GM20431 (cell line): ENCODE results near the gene ERICH6.

ENCODE experiments used
- in situ Hi-C: fragments of 300-500 bp; cut with MseI, MboI; formaldehyde crosslinking; loops from one replicate; pipeline ENCODE4 v1.15.0; 2020; ENCODE audit warnings: low sequenced_read_pairs; ENCODE audit not compliant: unreplicated experiment

The ERICH6 gene

DNA sequence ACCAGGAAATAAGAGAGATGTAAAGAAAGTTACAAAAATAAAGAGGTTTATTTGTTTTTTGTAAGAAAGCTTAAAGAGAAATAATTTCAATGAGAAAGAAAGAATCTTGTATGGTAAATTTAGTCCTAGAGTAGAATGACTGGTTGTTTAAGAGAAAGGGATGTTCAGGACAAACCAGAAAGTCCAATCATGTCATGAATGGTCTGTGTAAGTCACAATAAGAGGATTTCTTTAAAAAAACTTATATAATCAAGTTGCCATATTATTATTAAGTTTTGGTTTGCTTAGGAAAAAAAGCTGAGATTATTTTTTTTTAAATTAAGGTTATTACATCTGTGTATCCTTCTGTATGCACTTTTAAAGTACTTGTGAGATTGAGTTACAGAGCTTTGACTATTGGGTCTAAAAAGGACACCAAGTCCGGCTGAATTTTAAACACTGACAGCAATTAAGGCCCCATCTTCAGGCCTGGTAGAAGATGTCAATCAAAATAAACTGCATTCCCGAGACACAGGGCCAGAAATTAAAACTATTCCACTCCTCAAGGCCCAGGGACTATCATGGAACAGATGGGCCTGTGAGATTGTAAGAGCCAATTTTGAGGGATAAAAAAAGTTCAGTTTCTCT is 12.2 kb downstream of the ERICH6 start:
- in situ Hi-C loops, result no loop called here

DNA sequence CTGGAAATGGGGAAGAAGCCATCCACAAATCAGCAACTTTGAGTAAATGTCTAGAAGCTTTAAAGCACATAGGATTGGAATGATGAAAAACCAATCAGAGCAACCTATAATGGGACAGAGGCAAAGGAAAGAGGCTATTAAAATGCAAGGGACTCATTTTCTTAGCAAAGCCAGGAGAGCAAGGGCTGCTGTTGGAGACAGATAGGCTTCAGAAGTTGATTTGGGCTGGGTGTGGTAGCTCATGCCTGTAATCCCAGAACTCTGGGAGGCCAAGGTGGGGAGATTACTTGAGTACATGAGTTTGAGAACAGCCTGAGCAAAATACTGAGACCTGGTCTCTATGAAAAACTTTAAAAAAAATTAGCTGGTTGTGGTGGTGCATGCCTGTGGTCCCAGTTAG is 16.1 kb downstream of the ERICH6 start:
- in situ Hi-C loops, result no loop called here

DNA sequence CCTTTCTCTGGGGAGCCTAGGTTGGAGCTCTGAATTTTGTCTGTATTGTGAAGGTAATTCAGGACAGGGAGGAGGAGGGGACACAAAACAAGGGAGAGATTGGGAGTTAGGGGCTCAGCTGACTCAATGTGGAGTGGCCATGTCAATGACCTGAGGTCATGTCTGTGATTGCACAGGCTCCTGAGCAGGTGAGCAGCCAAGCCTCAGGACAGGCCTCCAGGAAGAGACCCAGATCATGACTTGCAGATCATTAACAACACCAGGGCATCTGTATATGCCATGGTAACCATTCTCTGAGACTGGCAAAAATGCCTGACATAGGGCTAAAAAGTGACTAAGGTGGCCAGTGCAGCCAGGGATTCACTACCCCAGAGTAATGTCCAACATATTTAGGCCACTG is 20.9 kb downstream of the ERICH6 start:
- in situ Hi-C loops, result no loop called here

DNA sequence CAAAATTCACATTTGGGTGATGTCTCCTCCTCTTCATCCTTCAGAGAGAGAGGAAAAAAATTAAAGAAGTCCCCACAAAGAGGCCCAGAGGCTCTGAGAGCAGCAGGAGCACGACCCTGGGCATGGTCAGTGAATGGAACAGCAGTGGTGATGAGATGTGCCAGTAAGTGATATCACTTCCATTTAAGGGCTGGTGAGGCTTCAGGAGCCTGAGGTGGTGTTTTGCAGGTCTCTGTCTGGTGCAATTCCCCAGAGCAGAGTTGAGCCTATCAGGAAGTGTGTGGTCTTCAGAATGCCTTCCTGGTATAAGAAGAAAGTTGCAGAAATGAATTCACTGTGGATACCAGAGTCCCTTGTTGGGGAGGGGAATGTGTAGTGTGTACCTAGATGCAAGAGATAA is 21.4 kb downstream of the ERICH6 start:
- in situ Hi-C loops, result no loop called here

DNA sequence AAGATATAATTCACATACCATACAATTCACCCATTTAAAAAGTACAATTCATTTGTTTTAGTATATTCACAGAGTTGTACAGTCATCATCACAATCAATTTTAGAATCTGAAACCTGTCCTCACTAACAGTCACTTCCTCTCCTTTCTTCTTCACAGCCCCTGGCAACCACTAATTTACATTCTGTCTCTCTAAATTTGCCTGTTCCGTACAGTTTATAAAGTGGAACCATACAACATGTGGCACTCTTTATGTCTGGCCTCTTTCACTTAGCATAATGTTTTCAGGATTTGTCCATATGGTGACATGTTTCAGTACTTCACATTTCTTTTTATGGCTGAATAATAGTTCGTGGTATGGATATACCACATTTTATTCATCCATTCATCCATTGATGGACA is 22.7 kb downstream of the ERICH6 start:
- in situ Hi-C loops, result no loop called here

DNA sequence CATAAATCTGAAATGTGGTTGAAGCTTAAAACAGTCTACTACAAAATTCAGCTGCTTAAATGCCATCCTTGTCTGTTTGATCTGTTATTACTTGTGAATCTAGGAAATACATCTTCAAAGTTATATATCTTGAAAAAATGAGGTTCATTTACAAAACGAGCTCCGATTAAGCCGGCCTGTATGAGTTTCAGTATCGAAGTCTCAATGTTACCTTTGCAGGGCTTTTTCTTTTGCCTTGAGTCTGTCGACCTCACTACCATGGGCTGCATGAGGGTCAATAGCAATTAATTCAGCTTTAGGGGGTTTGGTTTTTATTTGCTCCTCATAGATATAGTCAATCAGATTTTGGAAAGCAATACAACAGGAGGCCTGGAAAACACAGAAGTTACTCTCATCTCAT is 23.2 kb downstream of the ERICH6 start:
- in situ Hi-C loops, result no loop called here

DNA sequence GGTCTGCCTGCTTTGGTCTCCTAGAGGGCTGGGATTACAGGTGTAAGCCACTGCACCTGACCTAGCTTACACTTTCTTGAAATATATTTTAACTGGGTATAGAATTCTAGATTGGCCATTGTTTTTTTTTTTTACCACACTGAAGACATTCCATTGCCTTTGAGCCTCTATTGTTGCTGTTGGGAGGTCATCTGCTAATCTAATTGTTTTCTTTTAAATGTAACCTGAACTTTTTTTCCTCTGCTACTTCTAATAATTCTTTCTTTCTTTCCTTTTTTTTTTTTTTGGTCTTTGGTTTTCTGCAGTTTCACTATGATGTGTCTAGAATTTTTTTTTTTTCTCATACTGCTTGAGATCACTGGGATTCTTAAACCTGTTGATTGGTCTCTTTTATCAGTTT is 28.1 kb downstream of the ERICH6 start:
- in situ Hi-C loops, result no loop called here

DNA sequence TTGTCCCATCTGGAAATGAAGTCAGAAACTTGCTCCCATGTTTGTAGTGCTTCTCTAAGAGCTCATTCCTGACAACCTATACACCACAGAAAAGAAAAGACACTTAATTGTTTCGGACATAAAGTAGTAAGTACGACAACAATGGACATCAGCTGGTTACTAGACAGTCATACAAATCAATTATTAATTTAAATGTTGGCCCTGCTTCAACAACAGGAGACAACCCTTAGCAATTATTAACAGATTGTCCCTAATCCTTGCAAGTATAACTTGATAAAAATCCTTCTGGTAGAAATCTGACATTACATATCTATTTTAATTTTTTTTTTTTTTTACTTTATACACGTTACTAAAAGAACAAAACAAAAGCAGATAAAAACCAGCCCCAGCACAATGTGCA is 29.8 kb downstream of the ERICH6 start:
- in situ Hi-C loops, result no loop called here

DNA sequence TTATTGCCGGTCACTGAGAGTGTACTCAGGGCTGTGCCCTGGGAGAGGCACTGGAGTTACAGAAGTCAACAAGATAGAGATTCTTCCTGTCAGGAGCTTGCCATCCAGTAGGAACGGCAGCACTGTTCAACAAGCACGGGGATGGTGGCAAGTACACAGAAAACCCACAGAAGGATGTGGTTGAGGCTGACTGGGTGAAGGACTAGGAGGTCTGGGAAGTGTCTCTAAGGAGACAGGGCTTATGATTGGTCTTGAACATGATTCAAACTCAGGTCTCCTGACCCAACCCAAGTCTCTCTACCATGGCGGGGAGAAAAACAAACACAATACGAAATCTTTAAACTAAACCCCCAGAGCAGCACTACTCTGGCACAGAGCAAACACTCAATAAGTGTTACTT is 37.6 kb downstream of the ERICH6 start:
- in situ Hi-C loops, result no loop called here

DNA sequence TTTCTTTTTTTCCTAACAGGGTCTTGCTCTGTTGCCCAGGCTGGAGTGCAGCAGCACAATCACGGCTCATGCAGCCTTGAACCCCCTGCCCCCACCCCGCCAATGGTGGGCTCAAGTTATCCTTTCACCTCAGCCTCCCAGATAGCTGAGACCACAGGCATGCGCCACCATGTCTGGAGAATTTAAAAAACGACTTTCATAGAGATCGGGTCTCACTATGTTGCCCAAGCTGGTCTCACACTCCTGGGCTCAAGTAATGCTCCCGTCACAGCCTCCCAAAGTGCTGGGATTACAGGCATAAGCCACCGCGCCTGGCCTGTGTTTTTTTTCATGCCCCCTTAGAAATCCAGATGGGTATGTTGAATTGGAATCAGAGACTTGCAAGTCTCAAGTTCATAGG is 40.3 kb downstream of the ERICH6 start:
- in situ Hi-C loops, result no loop called here

DNA sequence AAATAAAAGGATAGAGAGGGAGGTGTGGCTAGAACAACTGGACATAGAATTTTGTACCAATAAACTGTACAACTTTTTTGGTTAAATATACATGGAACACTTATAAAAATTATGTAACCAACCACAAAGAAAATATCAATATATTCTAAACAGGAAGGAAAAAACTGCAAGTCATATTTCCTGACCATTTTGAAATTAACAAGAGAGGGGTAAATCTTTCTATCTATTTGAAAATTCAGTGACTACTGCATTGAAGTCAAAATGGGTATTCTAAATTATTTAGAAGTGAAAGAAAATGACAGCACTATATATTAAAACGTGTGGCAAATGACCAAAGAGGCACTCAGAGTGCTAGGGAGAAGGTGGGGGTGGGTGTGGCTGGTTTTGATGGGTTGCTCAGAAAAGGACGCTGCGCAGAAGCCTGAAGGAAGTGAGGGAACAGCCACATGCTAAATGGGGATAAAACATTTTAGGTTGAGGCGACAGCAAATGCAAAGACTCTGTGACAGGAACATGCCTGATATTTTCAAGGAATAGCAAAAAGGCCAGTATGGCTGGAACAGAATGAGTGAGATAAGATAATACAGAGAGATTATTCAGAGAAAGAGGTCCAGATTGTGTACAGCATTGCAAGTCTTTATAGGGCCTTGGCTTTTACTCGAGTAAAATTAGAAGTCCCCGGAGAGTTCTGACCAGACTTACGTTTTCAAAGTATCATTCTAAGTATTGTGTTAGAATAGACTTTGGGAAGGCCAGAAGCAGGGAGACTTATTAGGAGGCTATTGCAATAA is 41.1 kb downstream of the ERICH6 start:
- in situ Hi-C loops, result no loop called here

DNA sequence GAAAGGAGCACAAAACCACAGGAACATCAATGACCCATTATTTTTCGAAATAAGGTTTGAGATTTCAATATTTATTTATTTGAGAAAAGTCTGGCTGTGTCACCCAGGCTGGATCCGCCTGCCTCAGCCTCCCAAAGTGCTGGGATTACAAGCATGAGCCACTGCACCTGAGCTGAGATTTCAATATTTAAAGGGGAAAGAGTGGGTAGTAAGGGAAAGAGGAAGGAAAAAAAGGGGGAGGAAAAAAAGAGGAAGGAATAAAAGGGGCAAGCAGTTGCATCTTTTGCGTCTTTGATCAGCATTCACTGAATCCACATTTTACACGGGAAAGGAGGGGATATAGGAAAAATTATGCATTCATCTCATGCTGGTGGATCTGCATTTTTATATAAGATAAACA is 47.4 kb downstream of the ERICH6 start:
- in situ Hi-C loops, result no loop called here

DNA sequence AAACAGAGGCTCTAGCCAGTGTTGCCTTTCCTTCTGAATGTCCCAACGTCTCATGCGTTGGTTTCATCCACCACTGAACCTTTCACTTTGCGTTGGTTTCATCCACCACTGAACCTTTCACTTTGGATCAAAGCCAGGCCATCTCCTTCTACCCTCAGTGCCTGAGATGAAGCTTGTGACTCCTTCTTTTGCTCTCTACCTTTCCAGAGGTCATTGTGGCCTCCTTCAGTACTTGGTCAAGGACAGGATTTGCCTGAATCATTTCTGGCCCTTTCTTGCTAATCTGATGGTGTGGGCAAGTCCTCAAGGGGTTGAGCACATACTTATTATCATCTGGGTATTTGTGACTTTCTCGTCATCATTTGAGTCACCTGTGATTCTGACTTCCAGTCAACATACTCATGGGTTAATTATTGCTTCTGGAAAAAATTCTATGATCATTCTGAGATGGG is 50.6 kb downstream of the ERICH6 start:
- in situ Hi-C loops, result no loop called here

DNA sequence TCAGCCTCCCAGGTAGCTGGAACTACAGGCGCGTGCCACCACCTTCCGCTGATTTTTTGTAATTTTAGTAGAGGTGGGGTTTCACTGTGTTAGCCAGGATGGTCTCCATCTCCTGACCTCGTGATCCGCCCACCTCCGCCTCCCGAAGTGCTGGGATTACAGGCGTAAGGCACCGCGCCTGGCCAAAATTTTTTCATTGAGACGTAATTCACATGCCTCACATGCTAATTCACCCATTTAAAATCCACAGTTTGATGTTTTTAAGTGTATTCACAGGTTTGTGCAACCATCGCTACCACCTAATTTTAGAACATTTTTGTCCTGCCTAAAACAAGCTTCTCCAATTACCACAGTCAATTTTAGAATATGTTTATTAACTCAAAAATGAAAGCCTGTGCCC is 63.5 kb downstream of the ERICH6 start:
- in situ Hi-C loops, result no loop called here

DNA sequence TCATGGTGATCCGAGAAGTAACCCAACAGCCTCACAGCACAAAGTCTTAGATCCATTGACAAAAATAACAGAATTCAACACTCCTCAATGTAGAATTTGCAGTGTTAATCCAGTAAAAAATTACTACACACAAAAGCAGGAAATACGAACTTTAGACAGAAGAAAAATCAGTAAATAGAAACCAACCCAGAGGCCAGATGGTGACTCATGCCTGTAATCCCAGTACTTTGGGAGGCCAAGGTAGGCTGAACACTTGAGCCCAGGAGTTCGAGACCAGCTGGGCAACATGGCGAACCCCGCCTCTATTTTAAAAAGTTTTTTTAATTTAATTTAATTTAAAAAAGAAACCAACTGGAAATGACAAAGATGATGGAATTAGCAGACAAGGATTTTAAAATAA is 64.5 kb downstream of the ERICH6 start:
- in situ Hi-C loops, result no loop called here

DNA sequence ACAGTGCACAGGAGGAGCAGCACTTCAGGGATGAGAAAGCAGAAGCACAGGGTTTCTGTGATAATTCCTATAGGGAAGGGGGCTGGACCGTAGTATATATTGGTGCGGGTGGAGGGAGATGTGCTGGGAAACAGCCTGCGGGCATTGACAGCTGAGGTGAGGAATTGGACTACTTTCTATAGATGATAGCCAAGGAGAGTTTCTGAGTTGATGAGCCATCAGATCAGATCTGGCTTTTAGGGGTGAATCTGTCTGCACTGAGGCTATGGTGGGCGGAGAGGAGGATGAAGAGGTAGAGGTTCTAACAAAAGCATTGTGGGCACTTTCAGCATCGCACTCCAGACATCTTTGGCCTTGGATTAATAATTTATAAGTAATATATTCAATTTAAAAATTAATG is 67.5 kb downstream of the ERICH6 start:
- in situ Hi-C loops, result no loop called here

DNA sequence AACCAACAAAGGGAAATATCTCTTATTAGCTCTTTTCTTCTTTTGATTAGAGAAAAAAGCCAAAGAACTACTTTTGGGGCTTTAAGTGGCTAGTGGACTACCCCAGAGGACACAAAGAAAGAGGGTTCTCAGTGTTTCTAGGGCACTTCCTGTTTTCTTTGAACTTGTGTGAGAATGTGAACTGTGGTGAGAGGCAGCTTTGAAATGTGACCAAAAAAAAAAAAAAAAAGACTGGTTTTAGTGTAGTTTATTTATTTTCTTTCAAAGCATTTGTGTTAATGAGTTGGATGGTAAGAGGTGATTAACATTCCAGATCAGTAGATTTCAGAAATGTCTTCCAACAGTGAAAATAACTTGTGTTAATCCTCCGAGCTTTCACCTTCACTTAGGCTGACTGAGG is 68.2 kb downstream of the ERICH6 start:
- in situ Hi-C loops, result no loop called here

DNA sequence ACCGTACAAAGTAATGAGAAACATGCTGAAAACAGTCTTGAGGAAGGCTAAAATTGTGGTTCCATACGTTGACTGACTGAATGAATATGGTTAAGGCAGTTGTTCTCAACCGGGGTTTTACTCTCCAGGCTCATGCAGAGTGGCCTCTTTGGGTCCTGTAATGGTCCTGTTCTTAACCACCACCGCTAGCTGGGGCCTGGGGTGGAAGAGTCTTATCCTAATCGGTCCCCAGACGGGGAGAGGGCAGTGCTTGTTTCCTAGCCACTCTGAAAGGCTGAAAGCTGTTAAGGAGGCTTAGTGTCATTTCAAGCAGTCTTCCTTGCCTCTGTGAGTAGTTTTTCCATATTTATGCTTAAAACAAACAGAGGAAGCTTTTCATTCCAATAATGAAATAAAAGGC is 68.6 kb downstream of the ERICH6 start:
- in situ Hi-C loops, result no loop called here

DNA sequence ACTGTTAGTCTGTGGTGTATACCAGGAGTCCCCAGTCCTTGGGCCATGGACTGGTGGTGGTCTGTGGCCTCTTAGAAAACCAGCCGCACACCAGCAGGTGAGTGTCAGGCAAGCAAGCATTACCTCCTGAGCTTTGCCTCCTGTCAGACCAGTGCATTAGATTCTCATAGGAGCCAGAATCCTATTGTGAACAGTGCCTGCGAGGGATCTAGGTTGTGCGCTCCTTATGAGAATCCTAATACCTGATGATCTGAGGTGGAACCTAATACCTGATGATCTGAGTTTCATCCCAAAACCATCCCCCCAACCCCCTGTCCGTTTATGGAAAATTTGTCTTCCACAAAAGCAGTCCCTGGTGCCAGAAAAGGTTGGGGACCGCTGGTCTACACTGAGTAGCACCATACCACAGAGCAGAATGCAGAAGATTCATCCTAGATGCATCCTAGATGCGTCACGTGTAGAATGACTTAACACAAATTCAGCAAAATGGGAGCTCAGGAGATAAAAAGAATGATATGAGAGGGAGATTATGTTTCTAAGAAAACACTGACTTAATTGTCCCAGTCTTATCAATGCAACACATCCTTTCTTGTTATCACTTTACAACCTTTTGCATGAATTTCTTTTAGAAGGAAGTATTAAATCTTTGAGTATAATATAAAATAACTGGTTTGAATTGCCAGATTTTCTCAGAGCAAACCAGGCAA is 72.1 kb downstream of the ERICH6 start:
- in situ Hi-C loops, result no loop called here

DNA sequence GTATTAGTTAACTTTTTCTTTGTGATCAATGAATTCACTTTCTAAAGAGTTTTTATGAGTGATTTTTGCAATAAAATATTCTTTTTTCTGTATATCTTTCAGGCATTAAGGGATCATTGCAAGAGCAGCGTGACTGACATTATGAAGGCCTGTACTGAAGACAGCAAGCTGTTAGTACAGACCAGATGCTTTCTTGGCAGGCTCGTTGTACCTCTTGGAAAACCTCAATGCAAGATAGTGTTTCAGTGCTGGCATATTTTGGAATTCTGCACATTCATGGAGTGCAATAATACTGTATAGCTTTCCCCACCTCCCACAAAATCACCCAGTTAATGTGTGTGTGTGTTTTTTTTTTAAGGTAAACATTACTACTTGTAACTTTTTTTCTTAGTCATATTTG is 76.2 kb downstream of the ERICH6 start:
- in situ Hi-C loops, result no loop called here

DNA sequence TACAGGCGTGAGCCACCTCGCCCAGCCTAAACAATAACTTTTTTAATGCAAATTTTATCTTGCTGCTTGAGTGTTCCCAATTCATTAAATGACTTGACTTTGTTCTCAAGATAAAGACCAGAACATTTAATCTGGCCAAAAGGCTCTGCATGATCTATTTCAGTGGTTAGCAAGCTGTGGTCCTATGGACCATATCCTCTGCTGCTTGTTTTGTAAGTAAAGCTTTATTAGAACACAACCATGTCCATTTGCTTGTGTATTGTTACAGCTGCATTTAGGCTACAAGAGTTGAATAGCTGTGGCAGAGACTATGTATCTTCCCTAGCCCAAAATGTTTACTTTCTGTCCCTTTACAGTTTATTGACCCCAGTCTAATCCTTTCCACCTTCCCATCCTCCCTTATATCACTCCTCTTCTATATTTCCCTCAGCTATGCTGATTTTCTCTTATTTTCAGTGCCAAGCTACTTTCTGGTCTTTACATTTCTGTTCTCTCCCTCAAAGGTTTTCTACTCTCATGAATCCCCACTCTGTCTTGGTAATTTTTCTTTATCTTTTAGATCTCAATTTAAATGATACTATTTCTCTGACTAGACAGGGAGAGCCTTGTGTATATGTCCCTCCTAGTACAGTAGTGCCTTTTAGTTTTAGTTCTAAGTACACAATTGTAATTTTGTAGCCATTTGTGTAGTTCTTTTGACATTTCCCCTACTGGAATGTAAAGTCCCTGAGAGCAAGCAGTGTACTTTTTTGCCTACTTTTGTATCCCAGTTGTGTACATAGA is 77.4 kb downstream of the ERICH6 start:
- in situ Hi-C loops, result no loop called here
